ENCODE results near the gene IL3. TPM values are rescaled to one million over a fixed set of nuclear protein-coding genes. Genes with fewer than 3 reads are reported as not detected.
A peak's percentile ranks its signal among the peaks of the same experiment; 100 is the strongest.

The IL3 gene
- total RNA-seq, 1 experiment from 2014 or later, result not detected

GRCh38 chr5:132050661-132051552 lies 9.5 kb upstream of the IL3 start:
- Mint-ChIP-seq H3K27me3 (ENCODE audit: insufficient read depth, unreplicated experiment) (peaks cover 15% of the 10 kb centered on the region), H3K4me3 (ENCODE audit: unreplicated experiment) (no peak overlapping the region), H3K9me3 (ENCODE audit: unreplicated experiment) (no peaks in the 10 kb centered on the region), H3K36me3 (ENCODE audit: insufficient read depth, unreplicated experiment) (peaks cover 6% of the 10 kb centered on the region), H3K27ac (ENCODE audit: unreplicated experiment) (no peak overlapping the region), H3K4me1 (ENCODE audit: low read depth, unreplicated experiment) (no peaks in the 10 kb centered on the region)
- H3K4me1 ChIP-seq, result no peaks in the 10 kb centered on the region
- no peaks in the 10 kb centered on the region for H3K9me3 ChIP-seq
- no peak for DNase-seq
- no peaks in the 10 kb centered on the region for H3K27me3 ChIP-seq (replicated peaks; ENCODE audit: control insufficient read depth, insufficient read depth, low read length)
- TF ChIP-seq CTCF (IDR thresholded peaks at IDR 0.05; ENCODE audit: insufficient read depth in 1 of 2, low read depth in 1 of 2, low read length in 1 of 2, severe bottlenecking in 1 of 2, unreplicated experiment in 1 of 2), result no peak
- intact Hi-C loops (cut with micrococcal nuclease; ENCODE audit: unreplicated experiment), result no loop called here
- ChIA-PET CTCF (no interaction called here), POLR2A (no interaction called here)
- no peak overlapping the region for H3K4me3 ChIP-seq (ENCODE audit: low read depth, low read length)
- H3K36me3 ChIP-seq (ENCODE audit: control insufficient read depth, insufficient read depth, low read length), result no peaks in the 10 kb centered on the region
- BruUV-seq (replicated peaks), result no TSS peak

- Mint-ChIP-seq H3K9me3 (ENCODE audit: unreplicated experiment) (no peaks in the 10 kb centered on the region), H3K36me3 (ENCODE audit: insufficient read depth, unreplicated experiment) (peaks cover 6% of the 10 kb centered on the region), H3K4me1 (ENCODE audit: low read depth, unreplicated experiment) (no peaks in the 10 kb centered on the region), H3K27ac (ENCODE audit: unreplicated experiment) (peak overlapping the region; percentile 12), H3K27me3 (ENCODE audit: insufficient read depth, unreplicated experiment) (peaks cover 15% of the 10 kb centered on the region), H3K4me3 (ENCODE audit: unreplicated experiment) (no peak overlapping the region)
- POLR2A ChIA-PET, result no interaction called here
- no TSS peak for BruUV-seq (replicated peaks)
- no peak for DNase-seq
- CTCF ChIA-PET, result interaction anchor here (1.2 kb wide), 1 partner anchor 137 kb away, joined by 3 read pairs; no protein-coding TSS in a partner anchor
- intact Hi-C loops (cut with micrococcal nuclease; ENCODE audit: unreplicated experiment), result no loop called here
- H3K4me3 ChIP-seq (ENCODE audit: low read depth, low read length), result no peak overlapping the region
- no peaks in the 10 kb centered on the region for H3K4me1 ChIP-seq
- no peak for TF ChIP-seq CTCF (IDR thresholded peaks at IDR 0.05; ENCODE audit: insufficient read depth in 1 of 2, low read depth in 1 of 2, low read length in 1 of 2, severe bottlenecking in 1 of 2, unreplicated experiment in 1 of 2)
- no peaks in the 10 kb centered on the region for H3K9me3 ChIP-seq
- H3K36me3 ChIP-seq (ENCODE audit: control insufficient read depth, insufficient read depth, low read length), result no peaks in the 10 kb centered on the region
- H3K27me3 ChIP-seq (replicated peaks; ENCODE audit: control insufficient read depth, insufficient read depth, low read length), result no peaks in the 10 kb centered on the region
These were observed 7.9 kb upstream of the IL3 start for GRCh38 chr5:132052520-132052919.

DNA sequence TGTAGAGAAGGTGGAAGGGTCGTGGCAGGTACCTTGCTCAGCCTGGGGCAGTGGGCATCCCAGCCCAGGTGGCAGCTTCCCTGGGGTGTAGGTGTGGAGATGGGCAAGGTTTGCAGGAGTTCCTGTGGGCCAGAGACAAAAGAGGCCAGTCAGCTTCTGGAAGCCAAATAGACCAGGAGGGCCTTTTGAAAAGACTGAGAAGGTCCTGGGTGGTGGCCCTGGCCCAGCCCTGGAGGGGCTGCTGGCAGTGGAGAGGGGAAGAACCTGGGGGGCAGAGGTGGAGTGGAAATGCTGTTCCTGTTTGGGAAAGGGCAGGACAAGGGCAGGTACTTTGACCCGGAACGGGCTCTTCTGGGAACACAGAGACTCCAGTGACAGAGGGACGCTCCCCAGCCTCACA lies 7.0 kb upstream of the IL3 start:
- H3K9me3 ChIP-seq, result no peaks in the 10 kb centered on the region
- peak in 1 of 2 experiments; percentile 19 for DNase-seq
- H3K36me3 ChIP-seq (ENCODE audit: control insufficient read depth, insufficient read depth, low read length), result no peaks in the 10 kb centered on the region
- no peak for TF ChIP-seq CTCF (IDR thresholded peaks at IDR 0.05; ENCODE audit: insufficient read depth in 1 of 2, low read depth in 1 of 2, low read length in 1 of 2, severe bottlenecking in 1 of 2, unreplicated experiment in 1 of 2)
- H3K27me3 ChIP-seq (replicated peaks; ENCODE audit: control insufficient read depth, insufficient read depth, low read length), result no peaks in the 10 kb centered on the region
- BruUV-seq (replicated peaks), result no TSS peak
- Mint-ChIP-seq H3K4me1 (ENCODE audit: low read depth, unreplicated experiment) (no peaks in the 10 kb centered on the region), H3K4me3 (ENCODE audit: unreplicated experiment) (no peak overlapping the region), H3K36me3 (ENCODE audit: insufficient read depth, unreplicated experiment) (peaks cover 6% of the 10 kb centered on the region), H3K9me3 (ENCODE audit: unreplicated experiment) (no peaks in the 10 kb centered on the region), H3K27me3 (ENCODE audit: insufficient read depth, unreplicated experiment) (peaks cover 15% of the 10 kb centered on the region), H3K27ac (ENCODE audit: unreplicated experiment) (no peak overlapping the region)
- ChIA-PET CTCF (interaction anchor here (1.2 kb wide), 1 partner anchor 136 kb away, joined by 3 read pairs; no protein-coding TSS in a partner anchor), POLR2A (no interaction called here)
- intact Hi-C loops (cut with micrococcal nuclease; ENCODE audit: unreplicated experiment), result no loop called here
- H3K4me1 ChIP-seq, result no peaks in the 10 kb centered on the region
- H3K4me3 ChIP-seq (ENCODE audit: low read depth, low read length), result no peak overlapping the region
